LNCAP (cell line): ENCODE results near the gene KLF9.

ENCODE experiments used
- TF ChIP-seq, protein P1 (sequence below): fragments of 450-650 bp; IDR thresholded peaks from 2 replicates; pipeline ENCODE4 v1.5.1; 2017; ENCODE audit warnings: mild to moderate bottlenecking

KLF9 gene

DNA sequence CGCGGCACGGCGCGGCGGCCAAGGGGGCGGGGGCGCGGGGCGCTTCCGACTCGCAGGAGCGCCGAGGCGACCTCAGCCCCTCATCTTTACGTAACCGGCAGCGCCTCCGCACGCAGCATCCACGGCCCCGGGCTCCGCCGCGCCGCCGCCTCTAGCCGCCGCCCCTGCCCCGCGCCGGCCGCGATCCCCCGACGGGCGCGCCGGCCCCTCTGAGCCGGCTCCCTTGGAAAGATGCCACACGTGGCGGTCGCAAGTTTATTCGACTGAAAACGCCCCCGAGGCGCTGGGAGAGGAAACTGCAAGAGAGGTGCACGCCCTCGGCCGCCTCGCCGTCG, 1.0 kb downstream of the KLF9 start:
- TF ChIP-seq, protein P1, sequence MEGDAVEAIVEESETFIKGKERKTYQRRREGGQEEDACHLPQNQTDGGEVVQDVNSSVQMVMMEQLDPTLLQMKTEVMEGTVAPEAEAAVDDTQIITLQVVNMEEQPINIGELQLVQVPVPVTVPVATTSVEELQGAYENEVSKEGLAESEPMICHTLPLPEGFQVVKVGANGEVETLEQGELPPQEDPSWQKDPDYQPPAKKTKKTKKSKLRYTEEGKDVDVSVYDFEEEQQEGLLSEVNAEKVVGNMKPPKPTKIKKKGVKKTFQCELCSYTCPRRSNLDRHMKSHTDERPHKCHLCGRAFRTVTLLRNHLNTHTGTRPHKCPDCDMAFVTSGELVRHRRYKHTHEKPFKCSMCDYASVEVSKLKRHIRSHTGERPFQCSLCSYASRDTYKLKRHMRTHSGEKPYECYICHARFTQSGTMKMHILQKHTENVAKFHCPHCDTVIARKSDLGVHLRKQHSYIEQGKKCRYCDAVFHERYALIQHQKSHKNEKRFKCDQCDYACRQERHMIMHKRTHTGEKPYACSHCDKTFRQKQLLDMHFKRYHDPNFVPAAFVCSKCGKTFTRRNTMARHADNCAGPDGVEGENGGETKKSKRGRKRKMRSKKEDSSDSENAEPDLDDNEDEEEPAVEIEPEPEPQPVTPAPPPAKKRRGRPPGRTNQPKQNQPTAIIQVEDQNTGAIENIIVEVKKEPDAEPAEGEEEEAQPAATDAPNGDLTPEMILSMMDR: no peak

DNA sequence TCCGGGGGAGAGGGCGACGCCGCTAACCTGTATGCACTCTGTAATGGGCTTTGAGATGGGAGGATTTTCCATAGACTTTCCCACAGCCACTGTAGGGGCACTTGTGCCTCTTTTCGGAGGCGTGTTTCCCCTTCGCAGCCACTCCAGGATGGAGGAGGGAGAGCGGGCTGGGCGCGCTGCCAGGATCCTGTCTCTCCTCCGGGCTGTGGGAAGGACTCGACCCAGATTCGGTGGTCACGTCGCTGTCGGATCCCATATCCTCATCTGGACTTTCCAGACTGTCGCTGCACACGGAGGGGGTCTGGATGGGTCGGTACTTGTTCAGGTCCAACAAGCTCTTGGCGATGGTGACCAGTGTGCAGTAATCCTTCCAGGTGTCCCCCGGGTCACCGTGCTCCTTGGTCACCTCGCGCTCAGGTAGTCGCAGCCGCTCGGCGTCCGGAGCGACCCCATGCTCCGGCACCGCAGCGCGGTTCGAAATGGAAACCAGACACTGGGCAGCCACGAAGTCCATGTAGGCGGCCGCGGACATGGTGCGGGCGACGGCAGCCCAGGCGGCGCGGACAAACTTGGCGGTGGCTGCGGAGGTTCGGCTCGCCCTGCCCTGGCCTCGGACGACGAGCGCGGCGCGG, 1.5 kb downstream of the KLF9 start:
- TF ChIP-seq, protein P1: no peak

DNA sequence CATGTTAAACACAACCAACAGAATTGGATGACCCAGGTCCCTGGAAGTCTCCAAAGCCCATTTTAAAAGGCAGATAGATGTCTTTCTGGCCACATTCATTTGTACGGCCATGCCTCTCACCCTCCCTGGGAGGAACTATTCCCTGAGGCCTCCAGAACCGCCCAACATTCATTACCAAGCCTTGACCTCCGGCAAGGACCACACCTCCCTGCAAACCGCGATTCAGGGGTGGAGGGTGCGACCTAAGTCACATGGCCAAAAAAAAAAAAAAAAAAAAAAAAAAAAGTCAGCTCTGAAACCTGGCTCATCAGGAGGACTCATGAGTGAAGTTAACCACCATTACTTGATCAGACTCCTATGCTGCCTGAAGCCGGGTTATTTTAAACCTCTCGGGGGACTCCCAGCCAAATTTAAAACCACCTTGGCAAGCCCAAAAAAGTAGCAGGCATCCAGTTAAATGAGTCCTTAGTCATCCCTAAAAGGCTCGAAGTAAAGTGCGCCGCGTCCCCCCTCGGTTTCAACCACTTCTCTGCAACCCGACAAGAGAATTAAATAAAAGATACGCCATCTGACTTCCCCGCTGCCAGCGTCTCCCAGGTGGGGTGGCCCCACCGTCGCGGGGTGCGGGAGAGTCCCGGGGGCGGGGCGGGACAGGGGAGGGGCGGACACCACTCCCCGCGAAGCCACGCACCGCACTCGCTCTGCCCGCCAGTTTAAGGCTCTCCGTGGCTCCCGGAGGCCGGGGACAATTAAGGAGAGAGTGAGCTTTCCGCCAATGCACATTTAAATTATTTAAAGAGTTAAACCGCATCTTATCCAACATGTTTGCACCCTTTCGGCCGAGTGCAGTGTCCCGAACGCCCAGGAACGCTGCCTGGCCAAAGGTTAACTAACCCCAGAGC, 2.3 kb downstream of the KLF9 start:
- TF ChIP-seq, protein P1: no peak

DNA sequence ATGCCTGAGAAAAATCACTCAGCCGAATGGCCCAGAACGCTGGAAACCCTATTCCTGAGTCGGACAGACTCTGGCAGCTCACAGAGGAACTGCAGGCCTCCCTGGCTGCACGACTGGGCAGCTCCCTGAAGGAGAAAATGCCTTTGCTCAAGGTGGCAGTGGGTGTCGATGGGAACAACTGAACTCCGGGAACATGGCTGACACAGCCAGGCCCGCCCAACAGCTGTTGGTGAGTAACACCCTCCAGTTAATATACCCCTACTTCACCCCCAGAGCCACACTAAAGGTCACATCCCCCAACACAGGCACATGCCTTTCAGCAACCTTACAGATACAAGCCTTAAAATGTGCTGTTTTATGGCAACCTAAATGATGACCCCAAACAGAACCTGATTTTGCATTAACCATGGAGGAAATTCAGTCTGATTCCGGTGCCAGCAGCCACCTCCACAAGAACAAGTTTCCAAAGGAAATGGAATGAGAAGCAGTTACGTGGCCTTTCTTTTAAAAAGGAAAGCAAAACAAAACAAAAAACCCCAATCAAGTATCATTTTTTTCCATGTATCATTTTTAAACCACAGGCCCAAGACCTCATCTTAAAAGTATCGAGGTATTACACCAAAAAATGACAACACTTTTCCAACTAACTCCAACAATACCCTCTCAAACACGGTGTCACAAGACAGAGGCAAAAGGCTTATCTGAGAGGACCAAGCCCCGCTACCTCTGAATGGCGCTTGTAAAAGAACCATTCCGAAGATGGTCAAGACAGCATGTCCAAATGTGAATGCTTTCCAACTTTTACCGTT, 3.1 kb downstream of the KLF9 start:
- TF ChIP-seq, protein P1: no peak

DNA sequence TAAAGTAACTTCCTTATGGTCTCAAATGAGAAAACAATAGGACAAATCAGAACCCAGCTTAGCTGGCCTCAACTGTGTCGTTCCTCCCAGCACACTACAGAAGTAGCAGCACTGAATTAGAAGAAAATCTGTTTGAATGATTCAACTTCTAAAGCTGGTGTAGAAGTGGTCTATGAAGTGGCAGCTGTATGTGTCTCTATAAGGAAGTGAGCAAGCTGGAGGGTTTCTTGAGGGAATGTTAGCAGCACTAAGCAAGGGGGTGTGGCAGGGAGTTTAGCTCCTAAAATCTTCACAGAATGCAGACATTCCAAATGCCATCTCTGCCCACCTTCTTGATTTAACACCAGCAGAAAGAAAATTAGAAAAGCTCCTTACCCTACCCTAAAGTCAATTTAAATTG, 4.1 kb downstream of the KLF9 start:
- TF ChIP-seq, protein P1: no peak

GRCh38 chr9:70409800-70410199, 4.7 kb downstream of the KLF9 start:
- TF ChIP-seq, protein P1: no peak

DNA sequence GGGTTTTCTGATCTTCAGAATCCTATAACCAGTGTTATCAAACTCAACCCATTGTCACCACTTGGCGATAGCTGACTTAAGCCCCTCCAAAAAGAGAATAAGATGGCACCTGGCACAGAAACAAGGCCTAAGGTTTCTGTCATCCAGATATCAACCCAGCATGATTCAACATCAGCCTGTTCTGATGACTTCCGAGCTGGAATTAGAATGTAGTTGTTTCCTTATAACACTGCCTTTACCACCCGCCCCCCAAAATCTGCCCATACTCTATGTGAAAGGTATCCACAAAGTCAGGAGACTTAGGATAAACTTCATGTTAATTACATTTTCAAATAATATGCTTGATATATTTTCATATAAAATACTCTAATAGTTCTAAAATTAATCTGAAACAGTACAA, 5.2 kb downstream of the KLF9 start:
- TF ChIP-seq, protein P1: no peak
